Heart left ventricle (tissue), 16 donors: Measurements from ENCODE around the gene SEPTIN10. TPM values are rescaled to one million over a fixed set of nuclear protein-coding genes. Genes with fewer than 3 reads are reported as not detected.

ENCODE experiments used
- ATAC-seq, 4 donors: fragments of 200-7000 bp; cut with Tn5 transposase; one replicate each; pipeline ENCODE4 v1.9.1; 2020 to 2022; ENCODE audit warnings: moderate library complexity in 4 of 4, mild to moderate bottlenecking in 3 of 4, moderate number of reproducible peaks in 1 of 4
- DNase-seq, 5 donors: peaks; one replicate each; pipeline ENCODE4 v3.0.0-alpha.2; 2020
- H3K27ac ChIP-seq, 12 donors: fragments of 200-600 bp; sonication (generic) in 4 of 12; one replicate each; pipeline versions ENCODE4 v1.5.0 to v1.8.0; 2016 to 2022; ENCODE audit warnings: mild to moderate bottlenecking in 2 of 12
- H3K27me3 ChIP-seq, 9 donors: fragments of 200-600 bp; sonication (generic) in 2 of 9; one replicate each; pipeline versions ENCODE4 v1.5.1 to v1.8.0; 2016 to 2022; ENCODE audit warnings: mild to moderate bottlenecking in 3 of 9
- H3K36me3 ChIP-seq, 9 donors: fragments of 200-600 bp; sonication (generic) in 2 of 9; one replicate each; pipeline versions ENCODE4 v1.5.0 to v1.8.0; 2018 to 2022; ENCODE audit warnings: mild to moderate bottlenecking in 2 of 9
- H3K4me1 ChIP-seq, 12 donors: fragments of 200-600 bp; sonication (generic) in 4 of 12; one replicate each; pipeline versions ENCODE4 v1.5.0 to v1.8.0; 2016 to 2022; ENCODE audit warnings: mild to moderate bottlenecking in 3 of 12
- H3K4me3 ChIP-seq, 12 donors: fragments of 200-600 bp; sonication (generic) in 4 of 12; one replicate each; pipeline versions ENCODE4 v1.5.0 to v1.8.0; 2017 to 2022; ENCODE audit warnings: mild to moderate bottlenecking in 9 of 12, moderate library complexity in 4 of 12
- H3K9me3 ChIP-seq, 12 donors: fragments of 200-600 bp; sonication (generic) in 4 of 12; one replicate each; pipeline versions ENCODE4 v1.5.0 to v1.8.0; 2016 to 2022; ENCODE audit warnings: mild to moderate bottlenecking in 1 of 12
- POLR2A ChIP-seq, 2 donors: fragments of 450-650 bp; IDR thresholded peaks; one replicate each; pipeline ENCODE4 v1.6.1; 2017; ENCODE audit warnings: antibody characterized with exemption in 2 of 2, mild to moderate bottlenecking in 2 of 2, moderate library complexity in 2 of 2
- WGBS, 4 donors: extraction: QIAGEN DNeasy Blood & Tissue Kit in 2 of 4; methylation state at CpG; one replicate each; pipeline versions ENCODE4 v1.1.5 to v1.1.7; 2013 to 2018; 5-methylcytosine and 5-hydroxymethylcytosine counted together
- intact Hi-C, 10 donors: fragments of 100-400 bp; cut with DNase I; formaldehyde crosslinking; loops; one replicate each; pipeline versions ENCODE4 v1.11.1 to v1.14.2; 2022
- polyA plus RNA-seq, 2 donors: library from polyadenylated mRNA; stranded (reverse); fragments of 200-250 nt; gene quantifications; one replicate each; pipeline ENCODE4 v1.2.3, GENCODE V29; 2013
- total RNA-seq, 9 donors: library from RNA; depleted of rRNA in 2 of 9; stranded (reverse); fragments of >200 nt in 2 of 9; fragmentation: NEBNext Ultra II Directional in 3 of 9; extraction: Animal tissue kit (Norgen Biotek cat#: 25700) in 3 of 9; gene quantifications; one replicate each; pipeline versions ENCODE4 v1.1.0 to v1.2.4, GENCODE V29; 2016 to 2023
- TF ChIP-seq, protein P1 (sequence below), 12 donors: fragments of 200-600 bp; sonication (generic) in 4 of 12; IDR thresholded peaks; one replicate each; pipeline versions ENCODE4 v1.5.0 to v1.8.0; 2018 to 2022; ENCODE audit warnings: antibody characterized with exemption in 12 of 12, mild to moderate bottlenecking in 5 of 12
- donor health status: ischemic (EF 13 %, LVEDD 7.1; RV severe dilation, severe dysfunction).
- donor health status: healthy with polysubstance abuse.
- donor health status: DM: no; HTN: yes; CAD: no.
- donor health status: DM: no; HTN: no; CAD: no.
- donor health status: ischemic (EF 25% LVEDD 6.9; RV normal size, moderate dysfunction).
- donor health status: ischemic (EF 25% LVEDD 5.7; RV mildly dilated, moderate dysfunction).
- donor health status: healthy.
- donor health status: DM: yes; HTN: yes; CAD: no.
- donor health status: ischemic (EF 35%, LVEDD 5.7; RV mildly dilated, moderate dysfunction).
- donor health status: nonischemic (EF 11% LVEDD 7.7; RV severe dilation, severe dysfunction).
- donor health status: DM: yes; HTN: yes; CAD: no.
- donor health status: PGD.
- donor health status: ischemic (EF 29% LVEDD 5.4; RV normal size, mild dysfunction).
- donor health status: nonischemic (EF 23%, LVEDD 6.1; RV moderate dilation, normal function).

SEPTIN10 gene
- total and polyA plus RNA-seq, 11 donors: 13.5 to 84.6 (median 49.8) TPM

DNA sequence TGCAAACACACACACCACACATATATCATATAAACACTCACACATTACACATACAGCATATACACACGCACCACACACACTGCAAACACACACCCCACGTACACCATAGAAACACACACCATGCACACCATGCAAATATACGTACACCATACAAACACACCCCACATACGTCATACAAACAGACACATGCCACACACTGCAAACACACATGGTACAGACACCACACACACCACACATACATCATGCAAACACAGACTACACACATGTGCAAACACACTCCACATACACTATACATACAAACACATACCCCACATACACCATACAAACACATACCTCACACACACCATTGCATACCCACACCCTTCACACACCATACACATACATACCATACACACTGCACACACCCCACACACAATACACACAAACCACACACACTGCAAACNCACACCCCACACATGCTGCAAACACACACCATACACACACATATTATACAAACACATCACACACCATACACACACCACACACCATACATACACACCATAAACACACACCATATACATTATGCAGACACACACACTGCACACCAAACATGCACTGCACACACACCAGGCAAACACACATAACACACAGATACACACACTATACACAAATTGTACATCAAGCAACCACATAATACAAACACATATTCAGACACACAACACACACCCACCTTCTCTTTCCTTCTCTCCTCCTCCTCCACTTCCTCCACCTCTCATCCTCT is 120.4 kb downstream of the SEPTIN10 start:
- TF ChIP-seq, protein P1, sequence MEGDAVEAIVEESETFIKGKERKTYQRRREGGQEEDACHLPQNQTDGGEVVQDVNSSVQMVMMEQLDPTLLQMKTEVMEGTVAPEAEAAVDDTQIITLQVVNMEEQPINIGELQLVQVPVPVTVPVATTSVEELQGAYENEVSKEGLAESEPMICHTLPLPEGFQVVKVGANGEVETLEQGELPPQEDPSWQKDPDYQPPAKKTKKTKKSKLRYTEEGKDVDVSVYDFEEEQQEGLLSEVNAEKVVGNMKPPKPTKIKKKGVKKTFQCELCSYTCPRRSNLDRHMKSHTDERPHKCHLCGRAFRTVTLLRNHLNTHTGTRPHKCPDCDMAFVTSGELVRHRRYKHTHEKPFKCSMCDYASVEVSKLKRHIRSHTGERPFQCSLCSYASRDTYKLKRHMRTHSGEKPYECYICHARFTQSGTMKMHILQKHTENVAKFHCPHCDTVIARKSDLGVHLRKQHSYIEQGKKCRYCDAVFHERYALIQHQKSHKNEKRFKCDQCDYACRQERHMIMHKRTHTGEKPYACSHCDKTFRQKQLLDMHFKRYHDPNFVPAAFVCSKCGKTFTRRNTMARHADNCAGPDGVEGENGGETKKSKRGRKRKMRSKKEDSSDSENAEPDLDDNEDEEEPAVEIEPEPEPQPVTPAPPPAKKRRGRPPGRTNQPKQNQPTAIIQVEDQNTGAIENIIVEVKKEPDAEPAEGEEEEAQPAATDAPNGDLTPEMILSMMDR (IDR thresholded peaks at IDR 0.05): no peak
- TF ChIP-seq POLR2A (IDR thresholded peaks at IDR 0.05): no peak
- DNase-seq: no peak
- peaks cover 0 to 19% (median 9%) of the 10 kb centered on the region in 12 donors for H3K4me1 ChIP-seq
- H3K4me3 ChIP-seq: no peak overlapping the region
- no peak overlapping the region for H3K27ac ChIP-seq
- intact Hi-C loops: loop anchor here in 5 of 10 donors (5.0 to 10.0 kb wide), 4 partner anchors 41 to 366 kb away; partner anchors contain the start of gene SH3RF3 (in 1 of the 5)
- WGBS, 4 donors: 69 to 96% (median 71%) methylated on average over 4 of the region's 4 CpGs
- no peaks in the 10 kb centered on the region for H3K9me3 ChIP-seq
- peaks cover 0 to 5% (median 0%) of the 10 kb centered on the region in 9 donors for H3K36me3 ChIP-seq
- H3K27me3 ChIP-seq: no peaks in the 10 kb centered on the region
- no peak for ATAC-seq

Other genes with a start within 250 kb of the SEPTIN10 start
- gene SOWAHC, start 398 bp upstream of the SEPTIN10 start, total RNA-seq: 1 to 10 TPM; 1.3 to 4.2 (median 2.3) TPM
- 1 to 10 TPM in 1 of 2 donors, under 1 TPM in 1; 0.91 to 1.8 TPM for gene SOWAHC, start 398 bp upstream of the SEPTIN10 start, polyA plus RNA-seq
- 10 to 100 TPM in 8 of 9 donors, 1 to 10 TPM in 1; 8.4 to 35.4 (median 16.2) TPM for gene RGPD5, start 180.3 kb upstream of the SEPTIN10 start, total RNA-seq
- gene RGPD5, start 180.3 kb upstream of the SEPTIN10 start, polyA plus RNA-seq: 1 to 10 TPM; 3.9 to 9.4 TPM